Germinal center (tissue), 1 donor: ENCODE measurements around the gene OAT.

Experiments
- DNase-seq: peaks from one replicate; pipeline ENCODE4 v3.0.0; 2012; ENCODE audit warnings: mixed read lengths, low spot score

The OAT gene

DNA sequence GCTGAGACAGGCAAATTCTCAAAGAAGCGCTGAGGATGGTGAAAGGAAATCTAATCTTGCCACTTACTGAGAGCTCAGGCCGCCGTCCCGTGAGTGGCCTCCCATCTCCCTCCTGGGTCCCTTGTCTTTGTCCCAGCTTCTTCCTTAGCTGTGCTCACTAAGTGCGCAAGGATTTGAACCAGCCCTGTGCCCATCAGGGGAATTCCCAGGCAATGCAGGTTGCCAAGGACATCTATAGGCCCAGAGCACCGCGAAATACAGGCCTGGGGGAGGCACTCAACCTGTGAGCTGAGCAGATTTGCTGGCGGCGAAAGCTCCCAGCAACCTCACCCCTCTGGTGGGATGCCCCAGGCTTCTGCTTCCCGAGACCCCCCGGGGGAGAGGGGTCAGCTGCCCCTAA lies 64.8 kb downstream of the OAT start:
- no peak for DNase-seq

DNA sequence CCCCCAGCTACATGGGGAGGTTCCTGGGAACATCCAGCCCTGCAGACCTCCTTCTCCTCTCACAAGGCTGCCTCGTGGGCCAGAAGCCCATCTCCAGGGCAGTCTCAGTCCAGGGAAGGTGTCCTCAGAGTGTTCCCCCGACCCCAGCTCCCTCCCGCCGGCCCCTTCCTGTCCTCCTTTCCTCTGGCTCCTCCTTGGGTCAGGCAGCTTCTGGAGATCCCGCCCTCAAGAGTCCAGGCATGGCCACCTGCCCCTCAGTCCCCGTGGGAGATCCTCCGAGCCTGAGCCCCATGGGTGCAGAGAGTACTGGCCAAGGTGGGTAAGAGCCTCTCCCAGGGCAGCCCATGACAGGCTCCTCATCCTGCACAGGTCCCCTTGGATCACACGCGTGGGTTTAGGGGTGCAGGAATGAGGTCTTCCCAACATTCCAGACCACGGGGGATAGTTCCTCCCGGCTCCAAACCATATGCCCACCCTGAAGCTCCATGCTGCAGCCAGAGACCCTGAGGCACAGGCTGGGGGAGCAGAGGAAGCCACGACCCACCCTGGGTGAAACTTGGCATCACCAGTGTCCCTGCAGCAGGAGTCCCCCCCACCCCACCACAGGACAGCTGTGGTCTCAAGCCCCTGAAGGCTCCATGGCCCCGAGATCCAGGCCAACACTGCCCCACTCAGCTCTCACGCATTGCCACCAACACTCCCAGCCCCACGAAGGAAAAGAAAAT lies 65.5 kb downstream of the OAT start:
- no peak for DNase-seq

DNA sequence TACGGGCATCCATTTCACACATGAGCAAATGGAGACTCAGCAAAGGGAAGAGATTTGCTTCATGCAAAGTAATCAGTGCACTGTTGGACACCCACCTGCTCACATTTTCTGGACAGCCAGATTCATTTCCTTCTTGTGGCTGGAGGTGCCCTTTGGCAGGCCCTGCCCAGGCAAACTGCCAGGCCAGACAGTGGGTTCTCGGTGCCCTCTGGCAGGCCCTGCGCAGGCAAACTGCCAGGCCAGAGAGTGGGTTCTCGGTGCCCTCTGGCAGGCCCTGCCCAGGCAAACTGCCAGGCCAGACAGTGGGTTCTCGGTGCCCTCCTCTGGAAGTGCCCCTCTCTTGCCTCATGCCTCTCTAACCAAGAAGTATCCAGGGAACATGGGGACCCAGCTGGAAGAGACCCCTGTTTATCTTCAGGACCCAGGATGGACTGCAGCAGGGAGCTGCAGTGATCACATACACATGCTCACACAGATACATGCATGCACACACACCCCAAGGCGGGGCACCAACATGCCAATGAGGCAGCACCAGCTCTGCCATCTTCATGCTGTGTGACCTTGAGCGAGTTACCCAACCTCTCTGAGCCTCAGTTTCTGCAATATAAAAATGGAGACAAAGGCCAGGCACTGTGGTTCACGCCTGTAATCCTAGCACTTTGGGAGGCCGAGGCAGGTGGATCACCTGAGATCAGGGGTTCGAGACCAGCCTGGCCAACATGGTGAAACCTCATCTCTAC lies 67.1 kb downstream of the OAT start:
- no peak for DNase-seq

DNA sequence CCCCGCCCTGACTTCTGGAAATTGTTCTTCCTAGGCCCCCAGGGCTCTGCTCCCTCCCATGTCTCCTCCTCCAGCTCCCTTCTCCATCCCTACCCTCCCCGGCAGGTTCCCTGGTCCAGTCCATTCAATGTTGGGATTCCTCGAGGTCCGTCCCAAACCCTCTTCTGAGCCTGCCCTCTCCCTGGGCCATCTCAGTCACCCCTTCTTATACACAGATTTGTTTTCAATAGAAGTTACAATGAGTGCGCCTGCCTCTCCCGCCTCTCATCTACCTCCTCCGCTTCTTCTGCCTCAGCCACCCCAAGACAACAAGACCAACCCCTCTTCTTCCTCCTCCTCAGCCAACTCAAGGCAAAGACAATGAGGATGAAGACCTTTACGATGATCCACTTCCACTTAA lies 67.9 kb downstream of the OAT start:
- DNase-seq: no peak

DNA sequence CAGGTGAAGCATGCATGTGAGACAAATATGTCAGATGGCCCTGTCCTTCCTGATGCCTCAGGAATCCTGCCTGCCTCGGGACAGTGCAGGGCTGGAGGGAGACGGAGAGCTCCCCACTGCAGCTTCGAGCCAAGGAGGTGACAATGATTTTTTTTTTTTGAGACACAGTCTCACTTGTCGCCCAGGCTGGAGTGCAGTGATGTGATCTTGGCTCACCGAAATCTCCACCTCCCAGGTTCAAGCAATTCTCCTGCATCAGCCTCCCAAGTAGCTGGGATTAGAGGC lies 68.8 kb downstream of the OAT start:
- DNase-seq: no peak

DNA sequence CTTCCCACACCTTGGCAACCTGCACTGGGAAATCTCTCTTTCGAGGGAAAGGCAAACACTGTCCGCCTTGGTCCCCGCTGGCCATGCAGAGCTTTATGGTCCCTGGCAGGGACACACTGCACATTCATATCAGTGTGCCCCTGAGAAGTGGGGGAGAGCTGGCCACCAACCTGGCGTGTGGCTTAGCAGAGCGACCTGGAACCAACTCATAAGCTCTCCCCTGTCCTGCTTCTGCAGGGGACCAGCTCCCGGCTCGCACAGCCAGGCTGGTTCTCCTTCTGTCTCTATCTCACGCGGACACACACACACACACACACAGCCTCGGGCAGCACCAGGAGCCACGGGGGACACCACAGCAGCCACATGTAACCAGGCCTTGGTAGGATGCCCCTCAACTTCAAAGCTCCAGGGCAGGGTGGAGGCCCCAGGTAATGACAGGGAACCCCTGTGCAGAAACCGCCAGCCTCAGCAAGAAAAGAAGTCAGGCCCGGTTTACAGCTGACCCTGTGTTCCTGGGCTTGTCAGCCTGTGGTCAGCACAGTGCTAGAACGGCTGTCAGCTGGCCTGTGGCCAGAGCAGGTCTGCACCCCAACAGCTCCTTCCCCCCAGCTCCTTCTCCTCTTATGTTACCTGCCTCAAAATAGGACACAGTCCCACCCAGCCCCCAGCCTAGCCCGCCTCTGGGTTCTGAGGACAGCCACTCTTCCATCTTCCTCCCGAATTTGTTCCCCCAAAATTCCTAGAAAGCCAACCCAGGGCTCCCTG lies 69.3 kb downstream of the OAT start:
- DNase-seq: no peak

DNA sequence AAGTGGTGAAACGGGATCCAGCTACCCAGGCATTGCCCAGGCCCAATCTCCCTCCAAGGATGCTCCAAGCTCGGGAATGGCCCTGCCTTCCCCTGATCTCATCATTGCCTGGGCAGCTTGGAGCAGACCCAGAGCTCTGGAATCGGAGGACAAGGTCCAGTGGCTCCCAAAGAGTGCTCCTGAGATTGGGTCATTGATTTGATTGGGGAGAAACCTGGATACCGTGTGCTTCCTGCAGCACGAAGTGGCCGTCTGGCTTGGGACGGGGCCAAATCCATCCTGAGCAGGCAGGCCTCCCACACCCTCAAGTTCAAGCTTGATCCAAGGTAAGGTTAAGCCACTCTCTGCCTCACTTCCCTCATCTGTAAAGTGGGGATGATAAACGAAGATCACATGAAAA lies 69.9 kb downstream of the OAT start:
- DNase-seq: no peak

DNA sequence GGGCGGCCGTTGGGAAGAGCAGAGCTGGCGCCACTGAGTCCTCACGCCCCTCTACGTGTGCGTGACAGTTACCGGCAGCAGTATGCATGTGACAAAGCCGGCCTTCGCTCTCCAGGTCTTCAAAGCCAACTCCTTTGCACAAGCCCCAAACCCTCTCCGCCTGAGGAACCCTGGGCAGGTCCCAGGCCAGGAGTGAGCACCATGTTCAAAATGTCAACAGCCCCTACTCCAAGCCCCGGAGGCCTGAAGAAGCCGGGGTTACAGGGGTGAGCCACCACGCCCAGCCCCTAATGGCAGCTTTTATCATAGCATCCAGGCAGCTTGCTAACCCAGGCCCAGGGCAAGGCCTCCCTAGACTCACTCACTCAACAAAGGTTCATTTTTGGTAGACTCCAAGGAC lies 70.8 kb downstream of the OAT start:
- no peak for DNase-seq
